Activated T-helper 17 cell treated with anti-CD3 and anti-CD28 coated beads, Interleukin-2, amount 50 U/mL, for 72 hours (primary cell): ENCODE data around the gene HLCS. TPM values are rescaled to one million over a fixed set of nuclear protein-coding genes. Genes with fewer than 3 reads are reported as not detected.
"Not testable (repeated sequence)": the region's sequence is repeated elsewhere in the genome, so short reads cannot be mapped to it uniquely, and the experiment has no call there.

Experiments used
- ATAC-seq: fragments of 150-1000 bp; cut with Tn5 transposase; replicated peaks from 2 replicates; pipeline ENCODE4 v1.10.0; 2021; ENCODE audit warnings: mild to moderate bottlenecking, moderate library complexity
- H3K27ac Mint-ChIP-seq: one replicate; pipeline ENCODE4 v1.8.0; 2022; ENCODE audit warnings: mixed read lengths
- H3K27me3 Mint-ChIP-seq: one replicate; pipeline ENCODE4 v1.8.0; 2022; ENCODE audit warnings: mixed read lengths
- H3K36me3 Mint-ChIP-seq: one replicate; pipeline ENCODE4 v1.8.0; 2022; ENCODE audit warnings: low read depth, mild to moderate bottlenecking, mixed read lengths
- H3K4me1 Mint-ChIP-seq: one replicate; pipeline ENCODE4 v1.8.0; 2022; ENCODE audit warnings: mixed read lengths
- H3K4me3 Mint-ChIP-seq: one replicate; pipeline ENCODE4 v1.8.0; 2022; ENCODE audit warnings: mild to moderate bottlenecking, mixed read lengths
- H3K9me3 Mint-ChIP-seq: one replicate; pipeline ENCODE4 v1.8.0; 2022; ENCODE audit warnings: mixed read lengths
- total RNA-seq, 2 donors: library from RNA; stranded (reverse); gene quantifications; one replicate each; pipeline ENCODE4 v1.2.3, GENCODE V29; 2022

HLCS gene
- total RNA-seq, 2 donors from 2014 or later = 14.5 to 17.8 TPM

- no peak overlapping the region for H3K4me3 Mint-ChIP-seq
- H3K27ac Mint-ChIP-seq = peak overlapping the region; percentile 5
- no peaks in the 10 kb centered on the region for H3K27me3 Mint-ChIP-seq
- no peaks in the 10 kb centered on the region for H3K9me3 Mint-ChIP-seq
- ATAC-seq = peak; percentile 76
- no peaks in the 10 kb centered on the region for H3K36me3 Mint-ChIP-seq
- peaks cover 6% of the 10 kb centered on the region for H3K4me1 Mint-ChIP-seq
Measured at GRCh38 chr21:36973986-36974850, 7.7 kb upstream of the HLCS start.

GRCh38 chr21:36968976-36969375, 2.5 kb upstream of the HLCS start:
- Mint-ChIP-seq H3K4me1 (peaks cover 11% of the 10 kb centered on the region), H3K27ac (no peak overlapping the region), H3K27me3 (no peaks in the 10 kb centered on the region), H3K9me3 (no peaks in the 10 kb centered on the region), H3K4me3 (no peak overlapping the region), H3K36me3 (peaks cover 9% of the 10 kb centered on the region)
- no peak for ATAC-seq

DNA sequence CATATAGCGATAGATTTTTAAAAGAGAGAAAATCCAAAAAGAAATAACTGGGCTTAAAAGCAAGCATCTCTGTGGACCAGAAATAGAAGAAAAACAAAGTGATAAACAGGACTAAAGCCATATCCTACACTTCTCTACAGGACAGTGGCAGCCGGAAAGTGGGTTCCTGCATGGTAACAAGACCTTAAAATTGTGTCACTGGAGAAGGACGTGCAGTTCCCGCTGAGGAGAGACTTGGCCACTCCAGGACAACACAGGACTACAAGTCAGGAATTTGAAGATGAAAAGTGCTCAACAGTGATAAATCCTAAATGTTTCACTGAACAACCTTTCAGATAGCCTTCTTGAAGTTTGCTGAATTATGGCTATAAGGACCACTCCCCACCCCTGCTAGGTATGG, 1.9 kb upstream of the HLCS start:
- H3K27ac Mint-ChIP-seq = no peak overlapping the region

GRCh38 chr21:36966821-36967768, 626 bp upstream of the HLCS start:
- no peak for ATAC-seq
- Mint-ChIP-seq H3K27ac (peak overlapping the region; percentile 80), H3K4me1 (peaks cover 11% of the 10 kb centered on the region), H3K36me3 (peaks cover 10% of the 10 kb centered on the region), H3K27me3 (no peaks in the 10 kb centered on the region), H3K4me3 (peak overlapping the region; percentile 75), H3K9me3 (no peaks in the 10 kb centered on the region)

More for the DNA sequence above, 1.9 kb upstream of the HLCS start:
- no peaks in the 10 kb centered on the region for H3K27me3 Mint-ChIP-seq
- H3K4me3 Mint-ChIP-seq = no peak overlapping the region
- no peaks in the 10 kb centered on the region for H3K9me3 Mint-ChIP-seq
- no peak for ATAC-seq
- peaks cover 11% of the 10 kb centered on the region for H3K4me1 Mint-ChIP-seq
- H3K36me3 Mint-ChIP-seq = peaks cover 9% of the 10 kb centered on the region

GRCh38 chr21:36965720-36966065, 776 bp downstream of the HLCS start:
- H3K36me3 Mint-ChIP-seq = peaks cover 24% of the 10 kb centered on the region
- H3K4me1 Mint-ChIP-seq = peaks cover 11% of the 10 kb centered on the region
- peak overlapping the region; percentile 94 for H3K4me3 Mint-ChIP-seq
- no peaks in the 10 kb centered on the region for H3K9me3 Mint-ChIP-seq
- no peaks in the 10 kb centered on the region for H3K27me3 Mint-ChIP-seq
- ATAC-seq = peak; percentile 22
- peak overlapping the region; percentile 96 for H3K27ac Mint-ChIP-seq

DNA sequence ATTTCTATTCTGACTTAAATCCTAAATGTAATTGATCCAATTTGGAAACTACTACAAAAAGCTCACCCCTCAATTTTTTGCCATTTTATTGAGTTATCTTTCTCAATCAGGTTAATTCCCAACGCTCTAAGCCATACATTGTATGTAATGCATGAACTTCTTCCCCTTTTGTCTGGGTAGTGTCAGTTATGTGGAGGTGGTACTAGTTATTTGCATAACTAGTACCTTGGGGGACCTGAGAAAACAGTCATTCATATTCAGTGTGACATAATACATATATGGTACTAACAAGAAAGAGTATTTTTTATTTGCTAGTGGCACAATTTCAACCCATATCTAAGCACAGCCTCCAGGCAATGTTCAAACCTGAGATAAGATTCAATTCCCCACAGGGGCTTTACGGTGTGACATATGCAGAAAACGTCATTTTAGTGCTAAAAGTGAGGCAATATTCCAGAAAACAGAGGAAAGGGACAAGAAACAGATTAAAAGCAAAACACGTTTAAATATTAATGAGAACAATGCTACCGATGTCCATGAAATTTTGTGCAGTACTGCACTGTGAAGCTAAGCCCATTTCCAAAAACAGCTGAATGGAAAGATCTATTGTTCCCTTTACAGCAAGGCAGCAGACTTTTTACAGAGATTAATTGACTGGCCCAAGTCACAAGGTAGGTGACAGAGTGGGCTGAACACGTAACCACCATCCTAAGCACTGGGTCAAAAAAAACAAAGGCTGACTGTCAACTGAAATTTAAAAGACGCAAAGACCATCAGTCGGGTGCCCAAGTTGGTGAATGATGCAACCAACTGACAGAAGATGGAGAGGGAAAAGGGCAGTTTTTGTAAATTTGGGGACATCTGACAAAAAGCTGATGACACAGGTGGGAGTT, 1.4 kb downstream of the HLCS start:
- Mint-ChIP-seq H3K4me3 (peak overlapping the region; percentile 94), H3K4me1 (peaks cover 11% of the 10 kb centered on the region), H3K36me3 (peaks cover 28% of the 10 kb centered on the region), H3K9me3 (no peaks in the 10 kb centered on the region), H3K27ac (peak overlapping the region; percentile 96), H3K27me3 (no peaks in the 10 kb centered on the region)
- no peak for ATAC-seq

- no peak for ATAC-seq
- H3K4me1 Mint-ChIP-seq = peaks cover 11% of the 10 kb centered on the region
- H3K4me3 Mint-ChIP-seq = peak overlapping the region; percentile 94
- no peak overlapping the region for H3K27ac Mint-ChIP-seq
- no peaks in the 10 kb centered on the region for H3K27me3 Mint-ChIP-seq
- H3K36me3 Mint-ChIP-seq = peaks cover 28% of the 10 kb centered on the region
- H3K9me3 Mint-ChIP-seq = no peaks in the 10 kb centered on the region
Measured at GRCh38 chr21:36964398-36964797, 2.1 kb downstream of the HLCS start.

DNA sequence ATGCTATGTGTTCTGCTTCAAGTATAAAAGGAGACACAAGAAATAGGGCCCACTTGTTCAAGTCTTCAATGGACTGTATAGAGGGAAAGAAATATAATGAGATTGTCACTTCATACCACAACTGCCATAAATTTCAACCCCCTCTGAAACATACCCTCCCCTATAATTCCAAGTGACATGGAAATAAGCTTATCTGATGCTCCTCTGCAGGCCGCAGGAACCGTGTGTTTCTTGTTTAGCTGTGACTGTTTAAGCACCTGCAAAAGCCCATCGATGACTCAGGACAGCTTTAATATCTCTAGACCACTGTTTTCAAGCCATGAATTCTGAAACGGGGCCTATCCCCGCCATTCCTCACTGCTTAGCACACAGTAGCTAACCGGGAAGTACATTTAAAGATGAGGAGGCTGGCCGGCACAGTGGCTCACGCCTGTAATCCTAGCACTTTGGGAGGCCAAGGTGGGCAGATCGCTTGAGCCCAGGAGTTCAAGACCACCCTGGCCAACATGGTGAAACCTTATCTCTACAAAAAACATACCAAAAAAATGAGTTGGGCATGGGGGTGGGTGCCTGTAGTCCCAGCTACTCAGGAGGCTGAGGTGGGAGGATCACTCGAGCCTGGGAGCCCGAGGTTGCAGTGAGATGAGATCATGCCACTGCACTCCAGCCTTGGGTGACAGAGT, 4.2 kb downstream of the HLCS start:
- Mint-ChIP-seq H3K27me3 (no peaks in the 10 kb centered on the region), H3K4me3 (no peak overlapping the region), H3K4me1 (peaks cover 11% of the 10 kb centered on the region), H3K9me3 (no peaks in the 10 kb centered on the region), H3K27ac (no peak overlapping the region), H3K36me3 (peaks cover 33% of the 10 kb centered on the region)
- ATAC-seq = no peak

GRCh38 chr21:36960676-36961284, 5.7 kb downstream of the HLCS start:
- no peak overlapping the region for H3K4me3 Mint-ChIP-seq
- no peak for ATAC-seq
- H3K36me3 Mint-ChIP-seq = peaks cover 43% of the 10 kb centered on the region
- peaks cover 11% of the 10 kb centered on the region for H3K4me1 Mint-ChIP-seq
- no peaks in the 10 kb centered on the region for H3K9me3 Mint-ChIP-seq
- H3K27ac Mint-ChIP-seq = peak overlapping the region; percentile 6
- H3K27me3 Mint-ChIP-seq = no peaks in the 10 kb centered on the region

- H3K36me3 Mint-ChIP-seq = peaks cover 35% of the 10 kb centered on the region
- H3K4me1 Mint-ChIP-seq = no peaks in the 10 kb centered on the region
- no peak overlapping the region for H3K4me3 Mint-ChIP-seq
- no peaks in the 10 kb centered on the region for H3K27me3 Mint-ChIP-seq
- no peak for ATAC-seq
- H3K9me3 Mint-ChIP-seq = no peaks in the 10 kb centered on the region
- no peak overlapping the region for H3K27ac Mint-ChIP-seq
Measured at GRCh38 chr21:36959020-36959835, 7.2 kb downstream of the HLCS start.

DNA sequence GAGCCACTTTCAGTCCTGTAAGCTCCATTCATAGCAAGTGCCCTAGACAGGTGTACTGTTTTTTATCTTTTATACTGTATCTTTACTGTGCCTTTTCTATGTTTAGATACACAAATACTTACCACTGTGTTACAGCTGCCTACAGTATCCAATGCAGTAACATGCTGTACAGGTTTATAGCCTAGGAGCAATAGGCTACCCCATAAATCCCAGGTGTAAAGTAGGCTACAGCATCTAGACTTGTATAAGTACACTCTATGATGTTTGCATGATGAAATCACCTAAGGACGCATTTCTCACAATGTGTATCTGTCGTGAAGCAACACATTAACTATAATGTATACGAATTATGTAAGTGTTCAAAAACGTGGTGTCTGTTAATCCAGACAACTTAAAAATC, 10.7 kb downstream of the HLCS start:
- Mint-ChIP-seq H3K27me3 (no peaks in the 10 kb centered on the region), H3K27ac (no peak overlapping the region), H3K4me1 (no peaks in the 10 kb centered on the region), H3K4me3 (no peak overlapping the region), H3K36me3 (peaks cover 20% of the 10 kb centered on the region), H3K9me3 (no peaks in the 10 kb centered on the region)
- no peak for ATAC-seq

GRCh38 chr21:36952331-36952730, 14.1 kb downstream of the HLCS start:
- H3K27ac Mint-ChIP-seq, H3K4me3 Mint-ChIP-seq, H3K27me3 Mint-ChIP-seq, ATAC-seq, H3K4me1 Mint-ChIP-seq, H3K9me3 Mint-ChIP-seq: not testable (repeated sequence)
- peaks cover 39% of the 10 kb centered on the region for H3K36me3 Mint-ChIP-seq
